CD4-positive, alpha-beta T cell treated with Interleukin-17A for 1 hour (primary cell): ENCODE results near the gene LZIC.
A peak's percentile ranks its signal among the peaks of the same experiment; 100 is the strongest.

Source experiments
- DNase-seq: peaks from one replicate; pipeline ENCODE4 v3.0.0-alpha.2; 2020

The LZIC gene

DNA sequence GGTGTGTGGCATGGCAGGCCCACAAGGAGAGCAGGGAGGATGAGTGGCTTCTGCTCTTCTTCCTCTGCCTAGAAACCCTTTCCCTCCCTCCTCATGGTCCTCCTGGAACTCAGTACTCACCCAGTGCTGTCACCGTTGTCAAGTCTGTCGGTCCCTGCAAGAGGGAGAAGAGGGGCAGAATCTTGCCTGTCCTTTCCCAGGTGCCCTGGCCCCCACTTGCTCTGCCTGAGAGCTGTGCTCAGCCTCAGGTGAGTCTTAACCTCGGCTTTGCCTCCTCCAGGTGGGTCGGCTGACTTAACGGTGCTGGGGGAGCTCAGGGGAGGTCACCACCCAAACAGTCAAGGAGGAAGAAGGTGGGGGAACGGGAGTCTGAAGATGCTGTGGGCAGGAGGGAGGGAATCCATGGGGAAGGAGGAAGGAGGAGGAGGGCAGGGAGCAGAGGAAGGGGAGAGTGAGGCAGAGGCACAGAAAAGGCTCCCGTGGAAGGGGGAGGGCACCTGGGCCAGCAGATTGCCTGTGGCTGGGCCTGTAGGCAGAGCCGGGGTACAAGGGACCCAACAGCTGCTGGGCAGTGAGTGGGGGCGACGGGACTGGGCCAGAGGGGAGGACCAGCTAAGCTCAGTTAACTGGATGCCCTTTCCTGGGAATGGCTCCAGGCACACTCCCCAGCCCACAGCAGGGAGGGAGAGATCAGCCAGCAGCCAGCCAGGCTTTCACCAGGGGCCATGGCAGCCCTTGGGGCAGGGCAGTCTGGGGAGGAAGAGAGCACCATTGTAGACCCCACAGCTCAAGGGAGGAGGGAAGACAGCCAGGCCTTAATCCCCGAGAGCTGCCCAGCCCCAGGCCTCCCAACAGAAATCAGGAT is 59.4 kb downstream of the LZIC start:
- DNase-seq, result no peak

- no peak for DNase-seq
Observed at GRCh38 chr1:9882945-9883303, 60.3 kb downstream of the LZIC start.

- DNase-seq, result peak; percentile 22
Observed at GRCh38 chr1:9882296-9882944, 60.8 kb downstream of the LZIC start.

GRCh38 chr1:9881838-9882249 is 61.3 kb downstream of the LZIC start:
- DNase-seq, result no peak
